Cortex of kidney (tissue), 1 donor: ENCODE data around the gene CCZ1.
"Not testable (repeated sequence)": the region's sequence is repeated elsewhere in the genome, so short reads cannot be mapped to it uniquely, and the experiment has no call there.

ENCODE experiments used
- DNase-seq: peaks from one replicate; lab custom pipeline; 2025; lab: John Stamatoyannopoulos, UW

CCZ1 gene

GRCh38 chr7:5898480-5899224 is at the start of gene CCZ1:
TSS of gene CCZ1 (plus strand) at chr7:5898733. CDS start at chr7:5898800, 67 bp downstream.
- not testable (repeated sequence) for DNase-seq

GRCh38 chr7:5850944-5851343 is 47.6 kb upstream of the CCZ1 start:
- DNase-seq: no peak

- no peak for DNase-seq
Observed at GRCh38 chr7:5854738-5855137, 43.8 kb upstream of the CCZ1 start.

GRCh38 chr7:5857041-5857575 is 41.4 kb upstream of the CCZ1 start:
- DNase-seq: not testable (repeated sequence)

- DNase-seq: not testable (repeated sequence)
Observed at GRCh38 chr7:5858494-5858893, 40.0 kb upstream of the CCZ1 start.

GRCh38 chr7:5861281-5861680 is 37.3 kb upstream of the CCZ1 start:
- not testable (repeated sequence) for DNase-seq

GRCh38 chr7:5862753-5863366 is 35.7 kb upstream of the CCZ1 start:
- DNase-seq: not testable (repeated sequence)

GRCh38 chr7:5865279-5865931 is 33.1 kb upstream of the CCZ1 start:
- DNase-seq: not testable (repeated sequence)

- DNase-seq: no peak
Observed at GRCh38 chr7:5867060-5867459, 31.5 kb upstream of the CCZ1 start.

- DNase-seq: not testable (repeated sequence)
Observed at GRCh38 chr7:5868928-5869341, 29.6 kb upstream of the CCZ1 start.

- DNase-seq: no peak
Observed at GRCh38 chr7:5869691-5870090, 28.8 kb upstream of the CCZ1 start.

GRCh38 chr7:5870311-5870710 is 28.2 kb upstream of the CCZ1 start:
- no peak for DNase-seq

GRCh38 chr7:5872326-5872725 is 26.2 kb upstream of the CCZ1 start:
- no peak for DNase-seq

- DNase-seq: not testable (repeated sequence)
Observed at GRCh38 chr7:5879591-5879990, 18.9 kb upstream of the CCZ1 start.

- DNase-seq: not testable (repeated sequence)
Observed at GRCh38 chr7:5880106-5880505, 18.4 kb upstream of the CCZ1 start.

GRCh38 chr7:5884431-5884830 is 14.1 kb upstream of the CCZ1 start:
- not testable (repeated sequence) for DNase-seq

- DNase-seq: not testable (repeated sequence)
Observed at GRCh38 chr7:5888021-5888420, 10.5 kb upstream of the CCZ1 start.

GRCh38 chr7:5890244-5890643 is 8.3 kb upstream of the CCZ1 start:
- not testable (repeated sequence) for DNase-seq

- DNase-seq: no peak
Observed at GRCh38 chr7:5892498-5892897, 6.0 kb upstream of the CCZ1 start.

GRCh38 chr7:5897369-5897919 is 1.1 kb upstream of the CCZ1 start:
- not testable (repeated sequence) for DNase-seq

GRCh38 chr7:5903002-5903401 is 4.5 kb downstream of the CCZ1 start:
- DNase-seq: not testable (repeated sequence)

GRCh38 chr7:5904726-5905125 is 6.2 kb downstream of the CCZ1 start:
- not testable (repeated sequence) for DNase-seq
